WTC11 (cell line): ENCODE data around the gene UBE2J2. TPM values are rescaled to one million over a fixed set of nuclear protein-coding genes. Genes with fewer than 3 reads are reported as not detected.

Experiments
- ATAC-seq: fragments of 200-7000 bp; cut with Tn5 transposase; 2 replicates; pipeline ENCODE4 v1.10.0; 2021; ENCODE audit warnings: mild to moderate bottlenecking, moderate library complexity
- CTCF ChIA-PET: fragments of 300-600 bp; sonication (Branson Sonifier 250); formaldehyde crosslinking; loops from one replicate; lab custom pipeline; 2021; ENCODE audit warnings: antibody characterized with exemption; lab: Charles Lee
- POLR2A ChIA-PET: fragments of 350-600 bp; sonication (Branson Sonifier 250); formaldehyde crosslinking; loops from one replicate; lab custom pipeline; 2021; ENCODE audit warnings: antibody characterized with exemption; lab: Charles Lee
- DNase-seq: peaks from one replicate; pipeline ENCODE4 v3.0.0; 2021; ENCODE audit warnings: low spot score
- H3K27ac Mint-ChIP-seq: 2 replicates; pipeline ENCODE4 v1.8.0; 2021; ENCODE audit warnings: mixed read lengths
- H3K27me3 Mint-ChIP-seq: 2 replicates; pipeline ENCODE4 v1.8.0; 2021; ENCODE audit warnings: low read depth, mild to moderate bottlenecking, moderate library complexity, mixed read lengths
- H3K36me3 Mint-ChIP-seq: 2 replicates; pipeline ENCODE4 v1.8.0; 2021; ENCODE audit warnings: mixed read lengths
- H3K4me1 Mint-ChIP-seq: 2 replicates; pipeline ENCODE4 v1.8.0; 2022; ENCODE audit warnings: mixed read lengths
- H3K4me3 Mint-ChIP-seq: 2 replicates; pipeline ENCODE4 v1.8.0; 2021; ENCODE audit warnings: mild to moderate bottlenecking, moderate library complexity, mixed read lengths
- H3K9me3 Mint-ChIP-seq: 2 replicates; pipeline ENCODE4 v1.8.0; 2021; ENCODE audit warnings: mixed read lengths
- AFF4 ChIP-seq: sonication (generic); formaldehyde crosslinking; IDR thresholded peaks from 2 replicates; pipeline ENCODE4 v1.8.1; 2023; ENCODE audit warnings: mild to moderate bottlenecking, missing genetic modification reagents, borderline replicate concordance
- ATF3 ChIP-seq: sonication (generic); formaldehyde crosslinking; conservative IDR thresholded peaks from 2 replicates; pipeline ENCODE4 v1.8.1; 2022; ENCODE audit warnings: mild to moderate bottlenecking, missing genetic modification reagents
- CREB1 ChIP-seq: sonication (generic); formaldehyde crosslinking; IDR thresholded peaks from 2 replicates; pipeline ENCODE4 v1.8.0; 2023; ENCODE audit warnings: mild to moderate bottlenecking, missing genetic modification reagents
- E2F1 ChIP-seq: sonication (generic); formaldehyde crosslinking; IDR thresholded peaks from 2 replicates; pipeline ENCODE4 v1.8.0; 2022; ENCODE audit warnings: mild to moderate bottlenecking, missing genetic modification reagents
- E2F5 ChIP-seq: sonication (generic); formaldehyde crosslinking; IDR thresholded peaks from 2 replicates; pipeline ENCODE4 v1.8.1; 2022; ENCODE audit warnings: mild to moderate bottlenecking, moderate library complexity, missing genetic modification reagents
- ESRRA ChIP-seq: sonication (generic); formaldehyde crosslinking; IDR thresholded peaks from 2 replicates; pipeline ENCODE4 v1.8.1; 2022; ENCODE audit warnings: mild to moderate bottlenecking, missing genetic modification reagents, borderline replicate concordance
- ETV6 ChIP-seq: sonication (generic); formaldehyde crosslinking; IDR thresholded peaks from 2 replicates; pipeline ENCODE4 v1.8.1; 2022; ENCODE audit warnings: mild to moderate bottlenecking, missing genetic modification reagents
- GABPB1 ChIP-seq: sonication (generic); formaldehyde crosslinking; IDR thresholded peaks from 2 replicates; pipeline ENCODE4 v1.8.1; 2023; ENCODE audit warnings: mild to moderate bottlenecking, missing genetic modification reagents
- GRHL2 ChIP-seq: fragments of 250-450 bp; sonication (Bioruptor Pico); IDR thresholded peaks from 2 replicates; pipeline ENCODE4 v1.8.0; 2022; ENCODE audit warnings: mild to moderate bottlenecking, moderate library complexity; ENCODE audit not compliant: insufficient replicate concordance, severe bottlenecking
- HMGA2 ChIP-seq: fragments of 250-450 bp; sonication (Bioruptor Pico); IDR thresholded peaks from 2 replicates; pipeline ENCODE4 v1.4.0; 2021; ENCODE audit warnings: mild to moderate bottlenecking, moderate library complexity
- JAZF1 ChIP-seq: fragments of 250-450 bp; sonication (Bioruptor Pico); IDR thresholded peaks from 2 replicates; pipeline ENCODE4 v1.9.0; 2021; ENCODE audit warnings: moderate library complexity, mild to moderate bottlenecking, inconsistent platforms
- MYBL2 ChIP-seq: sonication (generic); formaldehyde crosslinking; IDR thresholded peaks from 2 replicates; pipeline ENCODE4 v1.8.1; 2023; ENCODE audit warnings: mild to moderate bottlenecking, moderate library complexity, missing genetic modification reagents
- NFYB ChIP-seq: sonication (generic); formaldehyde crosslinking; conservative IDR thresholded peaks from 2 replicates; pipeline ENCODE4 v1.8.0; 2022; ENCODE audit warnings: low read depth, missing genetic modification reagents
- NR2C2 ChIP-seq: sonication (generic); formaldehyde crosslinking; IDR thresholded peaks from 2 replicates; pipeline ENCODE4 v1.8.0; 2022; ENCODE audit warnings: mild to moderate bottlenecking, missing genetic modification reagents
- NR3C1 ChIP-seq: sonication (generic); formaldehyde crosslinking; conservative IDR thresholded peaks from 2 replicates; pipeline ENCODE4 v1.8.1; 2023; ENCODE audit warnings: low read depth, mild to moderate bottlenecking, missing genetic modification reagents
- SOX15 ChIP-seq: fragments of 250-450 bp; sonication (Bioruptor Pico); IDR thresholded peaks from 2 replicates; pipeline ENCODE4 v1.9.0; 2021; ENCODE audit warnings: mild to moderate bottlenecking
- SP1 ChIP-seq: sonication (generic); formaldehyde crosslinking; conservative IDR thresholded peaks from 2 replicates; pipeline ENCODE4 v1.8.1; 2022; ENCODE audit warnings: missing genetic modification reagents
- ZNF232 ChIP-seq: sonication (generic); formaldehyde crosslinking; IDR thresholded peaks from 2 replicates; pipeline ENCODE4 v1.8.0; 2022; ENCODE audit warnings: mild to moderate bottlenecking, missing genetic modification reagents
- ZNF281 ChIP-seq: sonication (generic); formaldehyde crosslinking; IDR thresholded peaks from 2 replicates; pipeline ENCODE4 v1.8.0; 2023; ENCODE audit warnings: mild to moderate bottlenecking, missing genetic modification reagents
- ZNF423 ChIP-seq: fragments of 250-450 bp; sonication (Bioruptor Pico); IDR thresholded peaks from 2 replicates; pipeline ENCODE4 v2.1.2; 2022; ENCODE audit warnings: mild to moderate bottlenecking, moderate library complexity
- ZNF671 ChIP-seq: fragments of 250-450 bp; sonication (Bioruptor Pico); IDR thresholded peaks from 2 replicates; pipeline ENCODE4 v1.8.0; 2021; ENCODE audit warnings: mild to moderate bottlenecking
- ZSCAN18 ChIP-seq: fragments of 250-450 bp; sonication (Bioruptor Pico); IDR thresholded peaks from 2 replicates; pipeline ENCODE4 v2.1.2; 2022; ENCODE audit warnings: mild to moderate bottlenecking, moderate library complexity
- total RNA-seq: library from RNA; stranded (reverse); gene quantifications from 3 replicates; pipeline ENCODE4 v1.2.3, GENCODE V29; 2021

UBE2J2 gene
- total RNA-seq, 1 experiment from 2014 or later: 72.2 TPM

- TF ChIP-seq NR3C1 (CRISPR knock-in tag) (no peak), ZNF671 (CRISPR knock-in tag) (no peak), ATF3 (no peak), E2F1 (CRISPR knock-in tag) (no peak), ETV6 (no peak), ZSCAN18 (CRISPR knock-in tag) (no peak)
Measured at GRCh38 chr1:1220197-1220596, 53.5 kb downstream of the UBE2J2 start (continued).

- ChIA-PET POLR2A (no interaction called here), CTCF (no interaction called here)
- no peak for DNase-seq
- Mint-ChIP-seq H3K36me3 (peaks cover 12% of the 10 kb centered on the region), H3K9me3 (no peaks in the 10 kb centered on the region), H3K27ac (no peak overlapping the region), H3K27me3 (no peaks in the 10 kb centered on the region), H3K4me3 (no peak overlapping the region), H3K4me1 (no peaks in the 10 kb centered on the region)
- ATAC-seq: no peak
- TF ChIP-seq E2F5 (CRISPR knock-in tag) (no peak), JAZF1 (CRISPR knock-in tag) (no peak), NR2C2 (no peak), ZNF423 (CRISPR knock-in tag) (no peak), CREB1 (CRISPR knock-in tag) (no peak), ATF3 (no peak), SP1 (no peak), ZSCAN18 (CRISPR knock-in tag) (no peak), HMGA2 (CRISPR knock-in tag) (no peak), AFF4 (no peak), GRHL2 (CRISPR knock-in tag) (no peak), GABPB1 (CRISPR knock-in tag) (no peak), MYBL2 (no peak), SOX15 (CRISPR knock-in tag) (no peak), ZNF232 (CRISPR knock-in tag) (no peak), ZNF281 (no peak), ESRRA (CRISPR knock-in tag) (no peak), NFYB (CRISPR knock-in tag) (no peak)
Measured at GRCh38 chr1:1219341-1219740, 54.3 kb downstream of the UBE2J2 start.
